ENCODE measurements around the gene CIRBP. TPM values are rescaled to one million over a fixed set of nuclear protein-coding genes. Genes with fewer than 3 reads are reported as not detected.

The CIRBP gene
- total and polyA plus RNA-seq, 9 of the 15 experiments (the other 6 are each of a cell fraction or from before 2014, with no cell fraction given): 20.5 to 327 (median 176) TPM

- TF ChIP-seq JUND (IDR thresholded peaks at IDR 0.05; ENCODE audit: borderline replicate concordance, low read depth, low read length) (peak; percentile 72), JUND (tag; IDR thresholded peaks at IDR 0.05; ENCODE audit: borderline replicate concordance, low read depth, low read length) (peak; percentile 10; the same call in 1 of the 3 replicates), ZBTB40 (IDR thresholded peaks at IDR 0.05) (peak; percentile 64), ZBTB40 (CRISPR knock-in tag; IDR thresholded peaks at IDR 0.05) (no peak), OTX1 (CRISPR knock-in tag; IDR thresholded peaks at IDR 0.05) (no peak), NFIC (IDR thresholded peaks at IDR 0.05) (peak; percentile 71), BDP1 (IDR thresholded peaks at IDR 0.05; ENCODE audit: insufficient read depth, insufficient read length) (no peak), GABPB1 (CRISPR knock-in tag; IDR thresholded peaks at IDR 0.05) (peak; percentile 10; the same call in 1 of the 2 replicates), SMARCA4 (IDR thresholded peaks at IDR 0.05) (peak; percentile 45; the same call in 1 of the 2 replicates), TFAP4 (CRISPR knock-in tag; IDR thresholded peaks at IDR 0.05; ENCODE audit: borderline replicate concordance) (peak; percentile 84), ARID3B (CRISPR knock-in tag; IDR thresholded peaks at IDR 0.05; ENCODE audit: borderline replicate concordance) (peak; percentile 74; the same call in 1 of the 2 replicates), ADNP (tag; IDR thresholded peaks at IDR 0.05) (no peak), FIP1L1 (IDR thresholded peaks at IDR 0.05; ENCODE audit: low read depth, low read length, poor library complexity, severe bottlenecking) (peak; percentile 38), ETV5 (CRISPR knock-in tag; IDR thresholded peaks at IDR 0.05; ENCODE audit: low read depth) (peak; percentile 88), ZNF408 (CRISPR knock-in tag; IDR thresholded peaks at IDR 0.05; ENCODE audit: low read depth) (no peak)
Observed at GRCh38 chr19:1248139-1248785, 20.9 kb upstream of the CIRBP start, which contains the start of gene MIDN (continued).

All from K562 (cell line).